Breast epithelium (tissue), 4 donors: ENCODE measurements around the gene ULK4. TPM values are rescaled to one million over a fixed set of nuclear protein-coding genes. Genes with fewer than 3 reads are reported as not detected.
"Not testable (repeated sequence)": the region's sequence is repeated elsewhere in the genome, so short reads cannot be mapped to it uniquely, and the experiment has no call there.

ENCODE experiments used
- DNase-seq, 2 donors: peaks; one replicate each; pipeline ENCODE4 v3.0.0-alpha.2; 2019; ENCODE audit warnings: low spot score in 2 of 2
- H3K27ac ChIP-seq, 2 donors: fragments of 200-600 bp; sonication (generic) in 1 of 2; one replicate each; pipeline ENCODE4 v1.5.1; 2016 to 2019; ENCODE audit warnings: mild to moderate bottlenecking in 1 of 2
- H3K27me3 ChIP-seq, 2 donors: fragments of 200-600 bp; sonication (generic) in 1 of 2; one replicate each; pipeline versions ENCODE4 v1.5.1 to v1.6.0; 2017 to 2019; ENCODE audit warnings: control low read depth in 1 of 2, mild to moderate bottlenecking in 1 of 2
- H3K36me3 ChIP-seq: fragments of 200-600 bp; one replicate; pipeline ENCODE4 v1.5.1; 2019
- H3K4me1 ChIP-seq, 2 donors: fragments of 200-600 bp; sonication (generic); one replicate each; pipeline ENCODE4 v1.5.1; 2016 to 2019; ENCODE audit warnings: control low read depth in 1 of 2
- H3K4me3 ChIP-seq, 3 donors: fragments of 200-600 bp; sonication (generic); 1 replicate in 2 of 3; 2 replicates in 1 of 3; pipeline ENCODE4 v1.5.1; 2016 to 2019; ENCODE audit warnings: mild to moderate bottlenecking in 3 of 3, moderate library complexity in 2 of 3
- H3K9me3 ChIP-seq, 2 donors: fragments of 200-600 bp; sonication (generic) in 1 of 2; one replicate each; pipeline ENCODE4 v1.5.1; 2016 to 2019; ENCODE audit warnings: control low read depth in 1 of 2
- POLR2A ChIP-seq: fragments of 450-650 bp; IDR thresholded peaks from one replicate; pipeline ENCODE4 v1.6.1; 2016; ENCODE audit warnings: antibody characterized with exemption, mild to moderate bottlenecking, moderate library complexity
- POLR2AphosphoS5 ChIP-seq, 3 donors: sonication (generic); formaldehyde crosslinking; IDR thresholded peaks; one replicate each; pipeline ENCODE4 v1.6.1; 2017; ENCODE audit warnings: antibody characterized with exemption in 3 of 3
- intact Hi-C: fragments of 100-400 bp; cut with DNase I; formaldehyde crosslinking; loops from one replicate; pipeline ENCODE4 v1.15.1; 2023; ENCODE audit warnings: low total_unique reads
- total RNA-seq, 3 donors: library from RNA; depleted of rRNA; stranded (reverse); fragments of >200 nt; gene quantifications; one replicate each; pipeline ENCODE4 v1.1.0, GENCODE V29; 2016
- TF ChIP-seq, protein P1 (sequence below), 3 donors: fragments of 450-650 bp; IDR thresholded peaks; one replicate each; pipeline ENCODE4 v1.5.1; 2016 to 2017; ENCODE audit warnings: antibody characterized with exemption in 3 of 3, mild to moderate bottlenecking in 3 of 3, moderate library complexity in 3 of 3

ULK4 gene
- total RNA-seq, 3 donors from 2014 or later, result 23.0 to 52.8 (median 31.8) TPM

DNA sequence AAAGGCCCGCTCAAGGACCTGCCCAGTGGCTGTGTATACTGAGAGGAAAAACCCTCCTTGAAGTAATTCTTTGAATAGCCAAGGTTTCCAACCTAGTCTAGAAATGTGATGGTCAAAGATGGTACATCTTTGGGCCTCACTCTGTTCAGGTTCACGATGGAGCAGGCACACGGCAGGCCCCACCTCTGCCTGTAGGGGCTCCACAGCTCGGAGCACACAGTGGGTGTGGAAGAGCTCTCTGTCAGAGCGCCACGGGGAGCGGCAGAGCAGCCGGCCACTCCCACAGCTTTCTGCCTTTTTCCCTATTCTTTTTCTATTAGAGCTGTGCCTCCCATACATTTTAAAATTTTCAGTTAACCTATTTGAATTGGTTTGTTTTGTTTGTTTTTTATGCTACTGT, 673.1 kb downstream of the ULK4 start:
- no peak for DNase-seq
- no peak overlapping the region for H3K4me3 ChIP-seq
- TF ChIP-seq POLR2A, result no peak
- no peak for TF ChIP-seq POLR2AphosphoS5 (IDR thresholded peaks at IDR 0.05)
- TF ChIP-seq, protein P1, sequence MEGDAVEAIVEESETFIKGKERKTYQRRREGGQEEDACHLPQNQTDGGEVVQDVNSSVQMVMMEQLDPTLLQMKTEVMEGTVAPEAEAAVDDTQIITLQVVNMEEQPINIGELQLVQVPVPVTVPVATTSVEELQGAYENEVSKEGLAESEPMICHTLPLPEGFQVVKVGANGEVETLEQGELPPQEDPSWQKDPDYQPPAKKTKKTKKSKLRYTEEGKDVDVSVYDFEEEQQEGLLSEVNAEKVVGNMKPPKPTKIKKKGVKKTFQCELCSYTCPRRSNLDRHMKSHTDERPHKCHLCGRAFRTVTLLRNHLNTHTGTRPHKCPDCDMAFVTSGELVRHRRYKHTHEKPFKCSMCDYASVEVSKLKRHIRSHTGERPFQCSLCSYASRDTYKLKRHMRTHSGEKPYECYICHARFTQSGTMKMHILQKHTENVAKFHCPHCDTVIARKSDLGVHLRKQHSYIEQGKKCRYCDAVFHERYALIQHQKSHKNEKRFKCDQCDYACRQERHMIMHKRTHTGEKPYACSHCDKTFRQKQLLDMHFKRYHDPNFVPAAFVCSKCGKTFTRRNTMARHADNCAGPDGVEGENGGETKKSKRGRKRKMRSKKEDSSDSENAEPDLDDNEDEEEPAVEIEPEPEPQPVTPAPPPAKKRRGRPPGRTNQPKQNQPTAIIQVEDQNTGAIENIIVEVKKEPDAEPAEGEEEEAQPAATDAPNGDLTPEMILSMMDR (IDR thresholded peaks at IDR 0.05), result no peak
- no peaks in the 10 kb centered on the region for H3K4me1 ChIP-seq
- no peaks in the 10 kb centered on the region for H3K27me3 ChIP-seq
- no peak overlapping the region for H3K27ac ChIP-seq
- intact Hi-C loops, result no loop called here
- H3K36me3 ChIP-seq, result no peaks in the 10 kb centered on the region
- H3K9me3 ChIP-seq, result no peaks in the 10 kb centered on the region

DNA sequence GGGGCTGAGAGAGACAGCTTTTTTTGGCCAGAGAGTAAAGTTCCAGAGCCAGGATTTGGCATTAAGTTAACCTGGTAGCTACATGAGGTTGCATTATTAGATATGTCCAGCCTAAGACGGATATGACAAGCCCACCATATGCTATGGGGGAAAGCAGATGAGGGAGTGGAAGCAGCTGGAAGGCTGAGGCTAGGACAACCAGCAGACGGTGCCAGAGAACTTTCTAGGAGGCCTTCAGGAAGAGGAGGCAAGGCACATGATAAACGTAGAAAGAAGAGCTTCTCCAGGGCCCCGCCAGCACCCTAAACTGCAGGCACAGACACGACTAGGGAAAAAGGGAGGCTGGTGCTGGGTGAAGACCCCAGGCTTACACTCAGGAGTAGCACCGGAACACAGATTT, 675.6 kb downstream of the ULK4 start:
- DNase-seq, result no peak
- TF ChIP-seq, protein P1 (IDR thresholded peaks at IDR 0.05), result no peak
- TF ChIP-seq POLR2AphosphoS5 (IDR thresholded peaks at IDR 0.05) (no peak), POLR2A (no peak)
- Histone ChIP-seq H3K9me3 (no peaks in the 10 kb centered on the region), H3K36me3 (no peaks in the 10 kb centered on the region), H3K4me1 (no peaks in the 10 kb centered on the region), H3K4me3 (no peak overlapping the region), H3K27me3 (no peaks in the 10 kb centered on the region), H3K27ac (no peak overlapping the region)
- intact Hi-C loops, result no loop called here

DNA sequence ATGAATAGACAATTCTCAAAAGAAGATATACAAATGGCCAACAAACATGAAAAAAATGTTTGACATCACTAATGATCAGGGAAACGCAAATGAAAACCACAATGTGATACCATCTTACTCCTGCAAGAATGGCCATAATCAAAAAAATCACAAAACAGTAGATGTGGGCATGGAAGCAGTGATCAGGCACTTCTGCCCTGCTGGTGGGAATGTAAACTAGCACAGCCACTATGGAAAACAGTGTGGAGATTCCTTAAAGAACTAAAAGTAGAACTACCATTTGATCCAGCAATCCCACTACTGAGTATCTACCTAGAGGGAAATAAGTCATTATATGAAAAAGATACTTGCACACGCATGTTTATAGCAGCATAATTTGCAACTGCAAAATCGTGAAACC, 677.0 kb downstream of the ULK4 start:
- H3K4me1 ChIP-seq, DNase-seq, H3K4me3 ChIP-seq, H3K27ac ChIP-seq, H3K9me3 ChIP-seq, H3K36me3 ChIP-seq, H3K27me3 ChIP-seq, intact Hi-C loops: not testable (repeated sequence)

DNA sequence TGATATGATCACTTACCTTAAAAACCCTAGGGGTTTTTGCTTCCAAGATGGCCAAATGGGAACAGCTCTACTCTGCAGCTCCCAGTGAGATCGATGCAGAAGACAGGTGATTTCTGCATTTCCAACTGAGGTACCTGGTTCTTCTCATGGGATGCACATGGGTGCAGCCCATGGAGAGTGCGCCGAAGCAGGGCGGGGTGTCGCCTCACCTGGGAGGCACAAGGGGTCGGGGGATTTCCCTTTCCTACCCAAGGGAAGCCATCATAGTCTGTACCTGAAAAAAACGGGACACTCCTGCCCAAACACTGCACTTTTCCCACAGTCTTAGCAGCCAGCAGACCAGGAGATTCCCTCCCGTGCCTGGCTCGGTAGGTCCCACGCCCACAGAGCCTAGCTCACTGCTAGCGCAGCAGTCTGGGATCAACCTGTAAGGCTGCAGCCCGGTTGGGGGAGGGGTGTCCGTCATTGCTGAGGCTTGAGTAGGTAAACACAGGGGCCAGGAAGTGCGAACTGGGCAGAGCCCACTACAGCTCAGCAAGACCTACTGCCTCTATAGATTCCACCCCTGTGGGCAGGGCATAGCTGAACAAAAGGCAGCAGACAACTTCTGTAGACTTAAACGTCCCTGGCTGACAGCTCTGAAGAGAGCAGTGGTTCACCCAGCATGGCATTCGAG, 684.0 kb downstream of the ULK4 start:
- no peaks in the 10 kb centered on the region for H3K27me3 ChIP-seq
- intact Hi-C loops, result no loop called here
- no peaks in the 10 kb centered on the region for H3K9me3 ChIP-seq
- no peak overlapping the region for H3K27ac ChIP-seq
- no peaks in the 10 kb centered on the region for H3K36me3 ChIP-seq
- no peaks in the 10 kb centered on the region for H3K4me1 ChIP-seq
- H3K4me3 ChIP-seq, result no peak overlapping the region
- no peak for DNase-seq
- TF ChIP-seq, protein P1 (IDR thresholded peaks at IDR 0.05), result no peak
- TF ChIP-seq POLR2AphosphoS5 (IDR thresholded peaks at IDR 0.05) (no peak), POLR2A (no peak)

DNA sequence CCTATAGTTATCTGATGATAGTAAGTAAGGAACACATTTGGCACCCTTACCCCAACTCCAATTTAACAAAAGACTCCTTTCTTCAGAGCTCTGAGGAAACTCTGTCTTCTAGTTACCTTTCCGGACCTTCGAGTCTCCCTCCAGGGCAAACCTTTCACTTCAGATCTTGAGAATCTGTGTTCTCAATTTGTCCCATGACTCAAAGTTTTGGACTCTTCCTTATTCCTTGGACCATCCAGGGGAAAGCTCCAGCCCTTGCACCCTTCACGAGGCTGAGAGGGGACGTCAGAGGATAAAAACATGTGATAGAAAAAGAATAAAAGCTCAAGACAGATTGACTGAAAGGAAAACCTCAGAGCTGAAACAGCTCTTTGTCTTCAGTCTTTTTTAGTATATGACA, 685.7 kb downstream of the ULK4 start:
- DNase-seq, result no peak
- intact Hi-C loops, result no loop called here
- H3K4me3 ChIP-seq, result no peak overlapping the region
- H3K27ac ChIP-seq, result no peak overlapping the region
- H3K4me1 ChIP-seq, result no peaks in the 10 kb centered on the region
- TF ChIP-seq POLR2AphosphoS5 (IDR thresholded peaks at IDR 0.05) (no peak), POLR2A (no peak)
- TF ChIP-seq, protein P1 (IDR thresholded peaks at IDR 0.05), result no peak
- H3K27me3 ChIP-seq, result no peaks in the 10 kb centered on the region
- no peaks in the 10 kb centered on the region for H3K36me3 ChIP-seq
- H3K9me3 ChIP-seq, result peaks cover 0 to 8% of the 10 kb centered on the region in 2 donors
